Activated CD4-positive, alpha-beta T cell treated with anti-CD3 and anti-CD28 coated beads for 48 hours (primary cell): ENCODE measurements around the gene AKT1S1.
"Not testable (repeated sequence)": the region's sequence is repeated elsewhere in the genome, so short reads cannot be mapped to it uniquely, and the experiment has no call there.

Experiments used
- DNase-seq: peaks from one replicate; pipeline ENCODE4 v3.0.0-alpha.2; 2020

Gene AKT1S1

DNA sequence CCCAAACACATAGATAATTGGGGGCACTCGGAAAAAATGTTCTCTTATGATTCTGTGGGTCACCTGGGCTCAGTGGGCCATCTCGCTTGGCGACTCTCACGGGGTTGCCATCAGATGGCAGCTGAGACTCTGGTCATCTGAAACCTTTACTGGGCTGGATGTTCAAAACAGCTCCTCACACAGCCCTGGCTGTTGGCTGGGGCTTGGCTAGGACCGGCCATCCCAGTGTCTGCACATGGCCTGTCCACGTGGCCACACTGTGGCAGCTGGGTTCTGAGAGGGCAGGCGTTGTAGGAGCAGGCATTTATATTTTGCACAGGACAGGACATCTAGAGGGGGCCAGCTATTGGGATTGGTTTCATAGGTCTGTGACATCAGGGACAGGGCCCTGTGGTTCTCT is 43.6 kb downstream of the AKT1S1 start:
- DNase-seq = no peak

DNA sequence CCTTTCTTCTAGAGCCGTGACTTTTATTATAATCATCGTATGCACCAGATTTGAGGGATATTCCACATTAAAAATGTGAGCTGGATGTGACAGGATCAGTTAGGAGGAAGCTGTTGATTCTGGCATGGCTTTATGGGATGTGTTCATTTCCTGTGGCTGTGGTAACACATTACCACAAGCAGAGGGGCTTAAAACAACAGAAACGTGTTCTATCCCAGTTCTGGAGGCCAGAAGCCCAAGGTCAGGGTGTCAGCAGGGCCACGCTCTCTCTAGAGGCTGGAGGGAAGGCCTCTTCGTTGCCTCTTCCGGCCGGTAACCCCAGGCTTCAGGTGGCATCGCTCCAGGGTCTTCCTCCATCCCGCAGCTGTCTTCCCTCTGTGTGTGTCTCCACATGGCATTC is 44.6 kb downstream of the AKT1S1 start:
- no peak for DNase-seq

DNA sequence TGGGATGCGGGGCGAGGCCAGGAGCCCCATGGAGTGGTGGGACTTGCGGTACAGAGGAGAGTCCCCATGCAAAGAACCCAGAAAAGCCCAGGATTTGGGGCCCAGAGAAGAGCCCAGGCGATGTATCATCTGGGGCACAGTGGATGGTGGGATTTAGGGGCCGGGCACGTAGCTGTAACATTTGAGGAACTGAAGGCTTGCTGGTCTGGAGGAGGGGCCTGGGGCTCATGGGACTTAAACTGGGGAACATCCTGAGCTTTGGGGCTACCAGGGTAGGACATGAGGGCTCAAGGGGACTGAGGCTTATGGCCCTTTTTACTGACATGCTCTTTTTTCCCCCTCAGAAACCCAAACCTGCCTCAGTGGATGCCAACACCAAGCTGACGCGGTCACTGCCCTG is 45.6 kb downstream of the AKT1S1 start:
- no peak for DNase-seq

DNA sequence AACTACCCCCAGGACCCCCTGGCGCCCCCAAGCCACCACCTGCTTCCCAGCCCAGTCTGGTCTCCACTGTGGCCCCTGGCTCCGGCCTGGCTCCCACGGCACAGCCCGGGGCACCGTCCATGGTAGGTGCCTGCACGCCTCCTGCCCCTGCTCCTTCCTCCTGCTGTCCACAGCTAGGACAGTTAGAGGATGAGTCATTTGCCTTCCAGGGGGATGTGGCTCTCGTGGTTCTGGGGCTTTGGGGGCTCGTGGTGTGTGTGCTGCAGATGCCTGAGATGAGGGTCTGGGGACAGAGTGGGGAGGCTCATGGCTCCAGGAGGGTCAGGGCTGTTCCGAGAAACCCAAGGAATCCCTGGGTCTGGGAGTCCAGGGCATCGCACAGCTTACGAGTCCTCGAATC is 46.4 kb downstream of the AKT1S1 start:
- DNase-seq = no peak

DNA sequence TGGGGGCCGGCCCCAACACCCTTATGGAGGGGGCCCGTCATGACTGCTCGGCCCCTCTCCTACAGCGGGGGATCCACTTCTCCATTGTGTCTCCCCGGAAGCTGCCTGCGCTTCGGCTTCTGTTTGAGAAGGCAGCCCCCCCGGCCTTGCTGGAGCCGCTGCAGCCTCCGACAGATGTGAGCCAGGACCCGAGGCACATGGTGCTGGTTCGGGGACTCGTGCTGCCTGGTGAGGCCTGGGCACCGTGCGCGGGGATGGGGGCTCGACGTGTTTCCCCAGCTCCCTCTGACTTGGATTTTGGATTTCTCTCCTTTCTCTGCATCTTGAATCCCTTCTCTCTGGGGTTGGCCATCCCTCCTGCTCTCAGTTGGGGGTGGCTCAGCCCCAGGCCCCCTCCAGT is 47.4 kb downstream of the AKT1S1 start:
- no peak for DNase-seq

DNA sequence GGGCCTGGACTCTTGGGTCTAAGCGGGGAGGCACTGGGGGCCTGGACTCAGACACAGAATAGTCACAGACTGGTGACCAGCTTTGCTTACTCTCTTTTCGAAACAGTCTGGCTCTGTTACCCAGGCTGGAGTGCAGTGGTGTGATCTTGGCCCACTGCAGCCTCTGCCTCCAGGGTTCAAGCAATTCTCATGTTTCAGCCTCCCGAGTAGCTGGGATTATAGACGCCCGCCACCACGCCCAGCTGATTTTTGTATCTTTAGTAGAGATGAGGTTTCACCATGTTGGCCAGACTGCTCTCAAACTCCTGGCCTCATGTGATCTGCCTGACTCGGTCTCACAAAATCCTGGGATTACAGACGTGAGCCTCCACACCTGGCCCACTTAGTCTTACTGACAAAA is 48.0 kb downstream of the AKT1S1 start:
- DNase-seq = no peak

DNA sequence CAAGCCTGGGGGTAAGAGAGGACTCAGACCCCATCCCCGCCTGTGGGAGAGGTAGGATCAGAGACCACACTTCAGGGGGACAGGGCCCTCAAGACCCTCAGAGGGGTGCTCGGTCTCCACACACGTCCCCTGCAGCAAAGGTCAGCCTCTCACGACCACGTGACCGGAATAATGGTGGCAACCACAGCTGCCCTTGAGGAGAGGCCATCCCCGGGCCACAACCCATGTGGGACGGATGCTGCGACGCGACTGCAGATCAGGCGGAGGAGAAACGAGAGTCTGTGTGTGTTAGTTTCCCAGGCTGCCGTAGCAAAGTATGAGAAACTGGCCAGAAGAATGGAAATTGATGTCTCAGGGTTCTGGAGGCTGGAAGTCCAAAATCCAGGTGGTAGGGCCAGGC is 50.1 kb downstream of the AKT1S1 start:
- DNase-seq = no peak

DNA sequence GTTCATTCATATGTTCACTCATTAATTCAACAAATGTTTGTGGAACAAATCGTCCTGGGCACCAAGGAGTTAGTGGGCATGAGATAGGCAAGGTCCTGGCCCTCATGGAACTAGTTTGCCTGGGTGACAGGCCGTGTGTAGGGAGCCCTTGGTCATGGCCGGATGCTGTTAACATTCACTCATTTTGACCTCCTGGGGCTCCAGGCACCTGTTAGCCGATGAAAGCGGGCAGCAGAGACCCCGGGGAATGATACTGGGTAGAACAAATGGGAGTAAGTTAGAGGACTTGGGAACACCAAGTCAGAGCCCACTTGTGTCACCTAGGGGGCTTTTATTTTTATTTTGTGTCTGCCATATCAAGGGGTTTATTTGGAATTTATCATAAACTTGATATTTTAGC is 52.5 kb downstream of the AKT1S1 start:
- DNase-seq = no peak

DNA sequence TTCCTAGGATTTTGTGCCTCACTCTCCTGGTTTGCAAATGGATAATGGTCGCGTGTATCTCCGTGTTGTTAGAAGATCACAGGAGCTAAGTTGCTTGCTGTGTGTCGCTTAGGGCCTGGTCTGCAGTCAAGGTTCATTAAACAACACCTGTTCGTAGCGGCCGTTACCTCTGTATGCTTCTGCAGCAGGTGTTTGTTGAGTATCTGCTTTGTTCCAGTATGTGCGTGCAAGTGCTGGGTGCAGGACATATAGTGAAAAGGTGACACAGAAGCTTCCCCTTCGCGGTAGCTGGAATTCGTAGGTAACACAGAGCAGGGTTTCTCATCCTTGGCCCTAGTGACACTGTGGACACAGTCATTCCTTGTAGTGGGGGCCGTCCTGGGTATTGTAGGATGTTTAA is 53.7 kb downstream of the AKT1S1 start:
- DNase-seq = no peak

DNA sequence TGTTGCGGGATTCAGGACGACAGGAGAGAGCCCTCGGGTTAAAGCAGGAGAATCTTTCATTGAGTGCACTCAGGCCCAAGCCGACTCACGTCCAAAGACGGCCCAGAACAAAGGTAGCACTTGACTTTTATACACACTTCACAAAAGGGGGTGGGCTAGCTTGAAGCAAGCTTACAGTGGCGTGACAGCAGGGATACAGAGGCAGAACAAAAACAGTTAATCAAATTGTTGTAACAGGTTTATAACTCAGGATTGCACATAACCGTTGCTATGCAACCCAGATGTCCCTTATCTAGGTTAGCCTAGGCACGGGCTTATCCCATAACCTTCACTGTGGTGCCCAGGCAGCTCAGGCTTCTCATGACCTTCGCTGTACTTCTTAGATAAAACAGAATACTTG is 57.0 kb downstream of the AKT1S1 start:
- no peak for DNase-seq

DNA sequence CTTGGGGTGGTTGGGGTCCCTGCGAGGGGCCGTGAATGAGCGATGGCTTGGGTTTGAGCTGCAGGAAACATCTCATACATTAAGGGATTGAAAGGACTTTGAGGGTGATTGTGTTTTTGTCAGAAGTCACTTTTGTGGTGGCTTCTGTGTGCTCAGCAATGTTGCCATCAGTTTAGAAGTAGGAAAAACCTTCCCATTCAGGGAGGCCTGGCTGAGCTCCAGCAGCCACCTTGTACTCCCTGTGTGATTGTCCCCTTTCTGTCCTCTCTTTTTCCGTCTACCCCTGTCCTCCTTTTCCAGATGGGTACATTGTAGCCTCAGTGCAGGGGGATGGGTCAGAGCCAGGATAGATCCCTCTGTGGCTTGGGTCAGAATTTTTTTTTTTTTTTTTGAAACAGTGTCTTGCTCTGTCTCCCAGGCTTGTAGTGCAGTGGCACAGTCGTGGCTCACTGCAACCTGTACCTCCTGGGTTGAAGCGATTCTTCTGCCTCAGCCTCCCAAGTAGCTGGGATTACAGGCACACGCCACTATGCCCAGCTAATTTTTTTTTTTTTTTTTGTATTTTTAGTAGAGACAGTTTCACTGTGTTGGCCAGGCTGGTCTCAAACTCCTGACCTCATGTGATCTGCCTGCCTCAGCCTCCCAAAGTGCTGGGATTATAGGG is 57.6 kb downstream of the AKT1S1 start:
- DNase-seq = not testable (repeated sequence)
